Cardiac fibroblast (primary cell): ENCODE results near the gene HSPBAP1.

Source experiments
- DNase-seq, 2 donors: peaks; one replicate each; pipeline versions ENCODE4 v3.0.0 to v3.0.0-alpha.2; 2010; ENCODE audit warnings: low read depth in 2 of 2
- H3K4me3 ChIP-seq, 2 donors: replicated peaks in 1 of 2; 1 replicate in 1 of 2; 2 replicates in 1 of 2; pipeline ENCODE4 v1.5.1; 2011; ENCODE audit warnings: low read depth in 2 of 2, low read length in 2 of 2, mild to moderate bottlenecking in 2 of 2, moderate library complexity in 1 of 2
- TF ChIP-seq, protein P1 (sequence below): IDR thresholded peaks from one replicate; pipeline ENCODE4 v1.5.1; 2011; ENCODE audit warnings: low read depth, mild to moderate bottlenecking, low read length, inconsistent platforms

HSPBAP1 gene

DNA sequence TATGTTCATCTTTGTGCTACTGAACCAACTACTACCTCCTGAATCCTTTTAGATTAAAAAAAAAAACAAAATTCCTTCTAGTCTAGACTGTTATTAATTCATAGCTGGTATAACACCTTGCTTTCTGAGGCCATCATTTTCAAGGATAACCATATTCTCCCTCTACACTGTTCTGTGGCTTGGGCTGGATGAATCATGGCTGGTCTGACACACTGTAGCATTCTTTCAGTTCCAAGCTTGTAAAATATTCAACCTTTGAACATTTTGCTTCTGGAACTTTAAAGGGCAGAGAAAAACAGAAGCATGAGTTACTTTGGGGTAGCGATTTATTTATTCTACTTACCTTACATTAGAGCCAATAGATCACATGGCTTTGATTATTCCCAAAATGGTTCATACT lies 7.6 kb downstream of the HSPBAP1 start:
- no peak overlapping the region for H3K4me3 ChIP-seq
- TF ChIP-seq, protein P1, sequence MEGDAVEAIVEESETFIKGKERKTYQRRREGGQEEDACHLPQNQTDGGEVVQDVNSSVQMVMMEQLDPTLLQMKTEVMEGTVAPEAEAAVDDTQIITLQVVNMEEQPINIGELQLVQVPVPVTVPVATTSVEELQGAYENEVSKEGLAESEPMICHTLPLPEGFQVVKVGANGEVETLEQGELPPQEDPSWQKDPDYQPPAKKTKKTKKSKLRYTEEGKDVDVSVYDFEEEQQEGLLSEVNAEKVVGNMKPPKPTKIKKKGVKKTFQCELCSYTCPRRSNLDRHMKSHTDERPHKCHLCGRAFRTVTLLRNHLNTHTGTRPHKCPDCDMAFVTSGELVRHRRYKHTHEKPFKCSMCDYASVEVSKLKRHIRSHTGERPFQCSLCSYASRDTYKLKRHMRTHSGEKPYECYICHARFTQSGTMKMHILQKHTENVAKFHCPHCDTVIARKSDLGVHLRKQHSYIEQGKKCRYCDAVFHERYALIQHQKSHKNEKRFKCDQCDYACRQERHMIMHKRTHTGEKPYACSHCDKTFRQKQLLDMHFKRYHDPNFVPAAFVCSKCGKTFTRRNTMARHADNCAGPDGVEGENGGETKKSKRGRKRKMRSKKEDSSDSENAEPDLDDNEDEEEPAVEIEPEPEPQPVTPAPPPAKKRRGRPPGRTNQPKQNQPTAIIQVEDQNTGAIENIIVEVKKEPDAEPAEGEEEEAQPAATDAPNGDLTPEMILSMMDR: no peak
- DNase-seq: peak; percentile 31 to 63

DNA sequence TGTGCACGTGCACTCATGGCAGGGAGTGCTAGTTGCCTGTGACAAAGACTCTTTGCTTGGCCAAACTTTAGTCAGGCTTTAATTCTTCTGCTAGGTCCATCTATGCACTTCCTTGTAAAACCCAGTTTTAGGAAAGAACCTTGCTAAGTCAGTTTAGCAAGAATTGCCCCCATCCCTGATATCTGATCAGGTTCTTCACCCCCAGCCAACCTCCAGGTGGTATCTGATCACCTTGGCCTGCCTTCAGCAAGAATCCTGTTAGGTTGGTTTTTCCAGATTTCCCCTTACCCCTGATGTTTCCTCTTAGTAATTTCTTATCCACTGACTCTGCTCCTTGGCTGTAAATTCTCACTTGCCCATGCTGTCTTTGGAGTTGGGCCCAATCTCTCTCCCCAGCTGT lies 8.4 kb downstream of the HSPBAP1 start:
- no peak overlapping the region for H3K4me3 ChIP-seq
- TF ChIP-seq, protein P1: no peak

DNA sequence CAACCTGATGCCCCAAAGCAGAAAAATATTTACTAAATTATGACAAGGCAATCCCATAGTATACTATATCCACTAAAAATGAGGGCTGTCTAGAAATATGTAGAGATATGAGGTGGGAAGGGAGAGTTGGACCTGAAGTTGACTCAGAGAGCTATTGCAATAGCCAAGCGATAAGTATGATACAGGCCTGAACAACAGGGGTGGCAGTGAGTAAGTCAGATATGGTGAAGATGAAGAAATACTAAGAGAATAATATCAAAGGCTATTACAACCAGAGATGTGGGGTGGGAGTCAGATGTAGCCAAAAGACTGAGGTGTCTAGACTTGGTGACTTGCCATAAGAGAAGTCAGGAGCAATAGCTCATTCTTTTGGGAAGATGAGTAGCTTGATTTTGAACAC lies 9.2 kb downstream of the HSPBAP1 start:
- H3K4me3 ChIP-seq: no peak overlapping the region
- TF ChIP-seq, protein P1: no peak
- peak; percentile 52 to 57 for DNase-seq

More for the DNA sequence above, 8.4 kb downstream of the HSPBAP1 start:
- no peak for DNase-seq

DNA sequence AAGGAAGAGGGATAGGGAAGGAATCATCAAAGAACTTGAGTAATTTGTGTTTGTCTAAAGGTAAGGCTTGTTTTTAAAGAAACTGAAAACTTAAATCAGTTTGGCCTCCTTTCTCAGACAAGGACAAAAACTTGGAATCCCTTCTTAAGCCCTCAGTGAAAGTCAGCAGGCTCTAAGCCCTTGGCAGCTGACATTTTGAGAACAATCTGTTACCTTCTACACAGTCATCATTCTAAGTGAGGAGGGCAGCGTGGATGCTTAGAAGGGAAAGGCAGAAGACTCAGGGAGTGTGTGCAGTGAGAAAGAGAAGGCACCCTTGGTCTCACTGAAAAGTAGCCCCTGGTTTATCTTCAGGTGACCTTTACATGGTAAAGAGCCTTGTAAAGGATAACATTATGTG lies 10.8 kb downstream of the HSPBAP1 start:
- no peak overlapping the region for H3K4me3 ChIP-seq
- TF ChIP-seq, protein P1: no peak
- DNase-seq: no peak

DNA sequence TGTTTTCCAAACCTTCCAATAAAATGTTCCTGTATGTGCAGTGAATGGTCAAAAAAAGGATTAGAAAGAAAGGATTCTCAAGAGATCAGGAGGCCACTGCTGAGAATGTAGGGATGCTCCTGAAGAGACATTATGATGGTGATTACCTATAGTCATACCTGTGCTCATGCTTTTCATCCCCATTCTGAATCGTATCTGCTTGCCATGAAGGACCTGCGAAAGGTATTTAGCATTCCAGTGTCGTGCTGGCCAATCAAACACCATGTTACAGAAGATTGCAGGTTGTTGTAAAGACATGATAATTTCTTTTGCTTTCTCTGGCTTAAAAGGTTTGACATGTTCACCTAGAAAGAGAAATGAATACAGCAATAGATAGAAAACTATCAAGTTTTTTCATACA lies 16.1 kb downstream of the HSPBAP1 start:
- TF ChIP-seq, protein P1: no peak
- H3K4me3 ChIP-seq: no peak overlapping the region
- DNase-seq: no peak

DNA sequence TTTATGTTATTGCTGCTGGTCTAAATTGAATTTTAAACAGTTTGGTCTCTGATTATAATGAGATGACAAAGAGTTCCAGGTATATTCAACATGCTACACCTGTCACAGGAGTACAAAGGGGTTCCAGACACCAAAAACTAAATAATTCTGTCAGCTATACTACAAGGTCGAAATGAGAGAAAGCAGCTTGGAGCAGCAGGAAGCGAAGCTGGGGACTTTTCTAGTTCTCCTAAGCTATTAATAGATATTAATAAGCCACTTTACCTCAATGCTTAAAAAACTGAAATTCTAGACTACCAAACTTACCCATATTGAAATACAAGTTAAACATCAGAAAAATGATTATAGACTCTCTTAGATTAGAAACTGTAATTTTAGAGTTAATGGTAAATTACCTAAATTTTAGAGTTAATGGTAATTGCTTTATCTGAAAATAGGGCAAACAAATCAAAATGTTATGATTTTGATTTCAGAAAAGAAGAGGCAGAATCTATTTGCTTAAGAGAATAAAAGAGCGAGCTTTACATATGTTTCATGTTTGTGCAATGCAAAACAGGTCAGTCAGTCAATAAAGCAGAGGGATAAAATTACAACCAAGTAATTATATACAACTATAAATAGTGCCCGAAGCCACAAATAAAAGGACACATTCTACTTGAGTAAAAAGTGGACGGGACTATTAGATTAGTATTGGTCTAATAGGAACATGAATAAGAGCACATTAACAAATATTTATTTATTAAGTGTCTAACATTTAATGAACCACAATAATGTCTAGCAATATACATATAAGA lies 16.8 kb downstream of the HSPBAP1 start:
- TF ChIP-seq, protein P1: no peak
- no peak for DNase-seq
- no peak overlapping the region for H3K4me3 ChIP-seq
